Hepatocyte (in vitro differentiated cells): Measurements from ENCODE around the gene GALNTL6. TPM values are rescaled to one million over a fixed set of nuclear protein-coding genes. Genes with fewer than 3 reads are reported as not detected.

Experiments
- DNase-seq: peaks from one replicate; pipeline ENCODE4 v3.0.0-alpha.2; 2016; ENCODE audit warnings: low spot score
- H2AFZ ChIP-seq: fragments of 200-600 bp; sonication (generic); 2 replicates; pipeline ENCODE4 v1.6.0; 2016; ENCODE audit warnings: antibody characterized with exemption, mild to moderate bottlenecking
- H3K27ac ChIP-seq: fragments of 200-600 bp; sonication (generic); 2 replicates; pipeline ENCODE4 v1.5.1; 2016; ENCODE audit warnings: mild to moderate bottlenecking
- H3K27me3 ChIP-seq: fragments of 200-600 bp; sonication (generic); 2 replicates; pipeline ENCODE4 v1.6.1; 2016
- H3K36me3 ChIP-seq: fragments of 200-600 bp; sonication (generic); replicated peaks from 2 replicates; pipeline ENCODE4 v1.5.1; 2016; ENCODE audit warnings: low read depth; ENCODE audit not compliant: insufficient read depth
- H3K4me1 ChIP-seq: fragments of 200-600 bp; sonication (generic); 2 replicates; pipeline ENCODE4 v1.5.1; 2016; ENCODE audit warnings: mild to moderate bottlenecking, moderate library complexity; ENCODE audit not compliant: insufficient read depth
- H3K4me2 ChIP-seq: fragments of 200-600 bp; sonication (generic); 2 replicates; pipeline ENCODE4 v1.6.0; 2016
- H3K4me3 ChIP-seq: fragments of 200-600 bp; sonication (generic); 2 replicates; pipeline ENCODE4 v1.5.1; 2016; ENCODE audit warnings: mild to moderate bottlenecking
- H3K79me2 ChIP-seq: fragments of 200-600 bp; sonication (generic); 2 replicates; pipeline ENCODE4 v1.6.0; 2017; ENCODE audit warnings: mild to moderate bottlenecking
- H3K9me2 ChIP-seq: fragments of 200-600 bp; sonication (generic); replicated peaks from 2 replicates; pipeline ENCODE4 v1.6.0; 2017; ENCODE audit warnings: mild to moderate bottlenecking; ENCODE audit not compliant: insufficient read depth
- H3K9me3 ChIP-seq: fragments of 200-600 bp; sonication (generic); 2 replicates; pipeline ENCODE4 v1.5.1; 2016; ENCODE audit warnings: low read depth, mild to moderate bottlenecking
- H4K20me1 ChIP-seq: fragments of 200-600 bp; sonication (generic); 2 replicates; pipeline ENCODE4 v1.6.0; 2016; ENCODE audit warnings: mild to moderate bottlenecking; ENCODE audit not compliant: insufficient read depth, poor library complexity, severe bottlenecking
- CTCF ChIP-seq: fragments of 200-600 bp; sonication (generic); IDR thresholded peaks from 2 replicates; pipeline ENCODE4 v1.5.1; 2016; ENCODE audit warnings: antibody characterized with exemption, mild to moderate bottlenecking; ENCODE audit not compliant: poor library complexity
- EZH2 ChIP-seq: fragments of 200-600 bp; sonication (generic); IDR thresholded peaks from 2 replicates; pipeline ENCODE4 v1.6.1; 2016; ENCODE audit warnings: antibody characterized with exemption, mild to moderate bottlenecking, borderline replicate concordance
- EZH2phosphoT487 ChIP-seq: fragments of 200-600 bp; sonication (generic); IDR thresholded peaks from one replicate; pipeline ENCODE4 v1.6.1; 2018; ENCODE audit warnings: antibody characterized with exemption, mild to moderate bottlenecking, low read depth, moderate library complexity; ENCODE audit not compliant: unreplicated experiment, severe bottlenecking
- WGBS: methylation state at CpG from one replicate; pipeline ENCODE4 v1.1.6; 2016; ENCODE audit warnings: low lambda C conversion rate; ENCODE audit errors: missing lambda C conversion rate; 5-methylcytosine and 5-hydroxymethylcytosine counted together
- polyA plus RNA-seq: library from polyadenylated mRNA; unstranded; fragments of >200 nt; fragmentation: Nextera tagmentation; extraction: Ambion mirVana; gene quantifications from 2 replicates; pipeline ENCODE4 v1.2.1, GENCODE V29; 2016
- total RNA-seq: library from RNA; depleted of rRNA; stranded (reverse); fragments of >200 nt; gene quantifications from 2 replicates; pipeline ENCODE4 v1.2.3, GENCODE V29; 2014

GALNTL6 gene
- total and polyA plus RNA-seq, 2 experiments from 2014 or later, result 0.53 to 0.74 TPM

GRCh38 chr4:173005912-173006633 lies 1192.9 kb downstream of the GALNTL6 start:
- peaks cover 11% of the 10 kb centered on the region for H3K4me1 ChIP-seq
- H3K79me2 ChIP-seq, result no peaks in the 10 kb centered on the region
- WGBS, result 54% methylated on average over 3 of the region's 3 CpGs
- H3K9me3 ChIP-seq, result no peaks in the 10 kb centered on the region
- no peaks in the 10 kb centered on the region for H3K27me3 ChIP-seq
- DNase-seq, result no peak
- H3K4me2 ChIP-seq, result no peak overlapping the region
- no peak overlapping the region for H3K4me3 ChIP-seq
- TF ChIP-seq EZH2phosphoT487, result no peak
- no peaks in the 10 kb centered on the region for H3K36me3 ChIP-seq
- no peaks in the 10 kb centered on the region for H4K20me1 ChIP-seq
- no peaks in the 10 kb centered on the region for H3K9me2 ChIP-seq
- peak overlapping the region; percentile 31 for H3K27ac ChIP-seq
- peak overlapping the region; percentile 3 for H2AFZ ChIP-seq

GRCh38 chr4:173008436-173008835 lies 1195.2 kb downstream of the GALNTL6 start:
- Histone ChIP-seq H2AFZ (no peak overlapping the region), H3K79me2 (no peaks in the 10 kb centered on the region), H4K20me1 (no peaks in the 10 kb centered on the region), H3K36me3 (no peaks in the 10 kb centered on the region), H3K27ac (no peak overlapping the region), H3K9me2 (no peaks in the 10 kb centered on the region), H3K9me3 (no peaks in the 10 kb centered on the region), H3K4me1 (peaks cover 11% of the 10 kb centered on the region), H3K27me3 (no peaks in the 10 kb centered on the region), H3K4me2 (no peak overlapping the region), H3K4me3 (no peak overlapping the region)
- TF ChIP-seq EZH2phosphoT487, result no peak
- TF ChIP-seq CTCF, result no peak
- no peak for TF ChIP-seq EZH2
- no peak for DNase-seq
- WGBS, result 85% methylated on average over 3 of the region's 3 CpGs

- Histone ChIP-seq H3K4me3 (no peak overlapping the region), H3K27ac (no peak overlapping the region), H3K9me3 (no peaks in the 10 kb centered on the region), H4K20me1 (no peaks in the 10 kb centered on the region), H3K4me2 (no peak overlapping the region), H3K27me3 (no peaks in the 10 kb centered on the region), H3K79me2 (no peaks in the 10 kb centered on the region), H3K9me2 (no peaks in the 10 kb centered on the region), H2AFZ (no peak overlapping the region), H3K4me1 (peaks cover 11% of the 10 kb centered on the region), H3K36me3 (no peaks in the 10 kb centered on the region)
- no peak for DNase-seq
- WGBS, result 89% methylated on average over 7 of the region's 7 CpGs
- TF ChIP-seq EZH2 (no peak), EZH2phosphoT487 (no peak)
Observed at GRCh38 chr4:173009129-173009823, 1196.1 kb downstream of the GALNTL6 start.

GRCh38 chr4:173012608-173013007 lies 1199.4 kb downstream of the GALNTL6 start:
- 93% methylated on average over 8 of the region's 8 CpGs for WGBS
- no peak overlapping the region for H3K27ac ChIP-seq
- no peaks in the 10 kb centered on the region for H3K9me3 ChIP-seq
- no peaks in the 10 kb centered on the region for H4K20me1 ChIP-seq
- no peaks in the 10 kb centered on the region for H3K79me2 ChIP-seq
- TF ChIP-seq EZH2phosphoT487 (no peak), CTCF (no peak), EZH2 (no peak)
- no peaks in the 10 kb centered on the region for H3K9me2 ChIP-seq
- DNase-seq, result no peak
- H3K36me3 ChIP-seq, result no peaks in the 10 kb centered on the region
- no peak overlapping the region for H3K4me2 ChIP-seq
- no peak overlapping the region for H2AFZ ChIP-seq
- H3K4me1 ChIP-seq, result no peaks in the 10 kb centered on the region
- no peaks in the 10 kb centered on the region for H3K27me3 ChIP-seq
- no peak overlapping the region for H3K4me3 ChIP-seq
